HG03571 (cell line): ENCODE results near the gene TRAF3.
A peak's percentile ranks its signal among the peaks of the same experiment; 100 is the strongest.
"Not testable (repeated sequence)": the region's sequence is repeated elsewhere in the genome, so short reads cannot be mapped to it uniquely, and the experiment has no call there.

Source experiments
- ATAC-seq: cut with Tn5 transposase; IDR thresholded peaks from one replicate; pipeline ENCODE4 v1.9.1; 2021; ENCODE audit not compliant: unreplicated experiment

The TRAF3 gene

GRCh38 chr14:102751088-102751487, 26.2 kb upstream of the TRAF3 start:
- no peak for ATAC-seq

DNA sequence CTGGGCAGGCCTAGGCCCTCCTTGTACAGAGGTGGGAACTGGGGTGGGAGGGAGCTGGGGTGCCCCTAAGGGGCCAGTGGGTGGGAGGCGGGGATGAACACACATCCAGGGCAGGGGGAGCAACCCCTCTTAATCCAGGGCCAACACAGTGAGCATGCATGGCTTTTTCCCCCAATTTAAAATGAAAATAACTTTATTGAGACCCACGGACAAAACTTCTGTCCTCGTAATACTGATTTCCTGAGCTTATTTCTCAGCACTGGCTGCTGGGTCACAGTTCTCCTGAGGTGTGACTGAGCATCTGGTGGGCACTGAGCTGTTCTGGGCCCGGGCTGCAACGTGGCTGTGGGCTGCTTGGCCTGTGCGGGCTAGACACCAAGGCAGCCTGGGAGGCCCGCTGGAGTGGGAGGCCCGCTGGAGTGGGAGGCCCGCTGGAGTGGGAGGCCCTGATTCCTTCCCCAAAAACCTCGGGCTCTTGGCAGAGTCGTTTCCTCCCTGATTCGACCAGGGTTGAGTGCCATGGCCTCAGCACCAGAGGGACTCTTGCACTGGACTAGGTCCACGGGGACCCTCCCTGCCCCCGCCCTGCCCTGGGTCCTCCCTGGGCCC, 24.9 kb upstream of the TRAF3 start:
- no peak for ATAC-seq

DNA sequence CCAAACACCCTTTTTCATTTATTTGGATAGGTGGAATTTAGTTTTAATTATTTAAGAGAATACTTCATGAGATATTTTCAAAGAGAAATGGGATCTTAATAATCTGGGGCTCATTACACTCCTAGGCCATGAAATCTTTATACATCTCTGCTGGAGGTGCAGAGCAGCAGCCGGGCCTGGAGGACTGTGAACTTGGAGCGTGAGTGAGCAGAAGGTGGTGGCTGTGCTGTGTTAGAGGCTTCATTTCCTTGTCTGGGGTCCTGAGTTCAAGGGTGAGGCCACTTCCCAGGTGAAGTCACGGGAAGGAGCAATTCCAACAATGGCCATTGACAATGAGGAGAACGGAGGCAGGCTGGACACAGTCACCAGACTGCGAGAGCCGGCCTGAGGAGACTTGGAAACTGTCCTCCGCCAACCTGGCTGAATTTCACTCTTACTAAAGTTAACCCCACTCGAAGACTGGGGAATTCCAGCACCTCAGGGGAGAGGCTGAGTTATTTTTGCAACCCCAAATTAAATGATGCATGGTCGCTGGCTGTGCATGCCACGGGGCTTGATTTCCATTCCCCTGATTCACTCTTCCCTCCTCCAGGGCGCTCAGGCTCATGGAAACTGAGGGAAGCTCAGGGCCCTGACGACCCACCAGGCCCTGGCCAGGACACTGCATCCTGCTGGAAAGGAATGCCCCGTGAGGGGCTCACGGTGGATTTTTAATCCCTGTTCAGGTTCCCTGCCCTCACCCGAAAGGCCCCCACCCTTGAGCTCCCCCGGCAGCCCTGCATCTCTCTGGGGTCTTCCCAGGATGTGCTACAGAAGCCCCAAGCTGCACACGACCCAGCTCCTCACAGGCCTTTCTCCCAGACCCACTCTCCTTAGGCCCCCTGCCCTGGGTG, 22.6 kb upstream of the TRAF3 start:
- no peak for ATAC-seq

GRCh38 chr14:102757646-102758045, 19.6 kb upstream of the TRAF3 start:
- ATAC-seq, result no peak

DNA sequence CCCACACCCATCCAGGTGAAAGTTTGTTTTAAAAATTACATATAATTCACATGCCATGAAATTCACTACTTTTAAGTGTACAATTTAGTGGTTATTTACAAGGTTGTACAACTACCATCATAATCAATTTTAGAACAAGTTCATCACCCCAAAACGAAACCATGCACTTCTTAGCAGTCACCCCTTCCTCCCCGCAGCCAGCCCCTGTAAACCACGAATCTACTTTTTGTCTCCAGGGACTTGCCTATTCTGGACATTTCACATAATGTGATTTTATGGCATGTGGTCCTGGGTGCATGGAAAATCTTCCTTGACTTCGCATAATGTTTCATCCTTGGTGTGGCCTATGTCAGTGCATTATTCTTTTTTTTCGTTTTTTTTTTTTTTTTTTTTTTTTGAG, 19.2 kb upstream of the TRAF3 start:
- no peak for ATAC-seq

DNA sequence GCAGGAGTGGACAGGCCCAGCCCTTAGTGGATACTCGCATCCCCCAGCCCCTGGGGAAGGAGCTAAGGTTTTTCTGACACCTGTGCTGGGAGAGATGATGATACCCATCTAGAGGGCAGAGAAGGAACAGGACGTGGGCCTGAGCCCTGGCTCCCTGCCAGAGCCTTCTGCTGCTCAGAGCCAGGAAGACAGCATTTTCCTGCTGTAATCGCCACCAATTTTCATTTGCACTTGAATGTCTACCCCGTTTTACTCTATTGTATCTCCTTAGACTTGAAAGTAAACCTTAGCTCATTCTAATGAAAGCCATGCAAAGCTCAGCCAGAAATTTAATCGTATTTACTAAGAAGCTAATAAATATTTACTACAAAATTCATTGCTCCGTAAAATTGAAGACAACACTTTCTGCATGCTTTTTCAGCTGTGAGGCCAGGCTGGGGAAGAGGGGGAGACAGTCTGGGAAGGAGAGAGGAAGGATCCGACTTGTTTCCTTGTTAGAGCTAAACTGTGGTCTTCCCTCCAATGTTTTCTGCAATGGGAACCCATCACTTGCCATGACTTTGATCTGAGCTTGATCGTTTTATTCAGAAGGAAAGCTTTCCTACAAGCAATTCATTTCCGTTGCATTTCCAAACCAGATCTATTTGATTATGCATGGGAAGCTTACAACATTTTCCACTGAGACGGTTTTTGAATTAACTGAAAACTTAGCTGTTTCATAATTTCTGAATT, 17.6 kb upstream of the TRAF3 start:
- no peak for ATAC-seq

GRCh38 chr14:102760496-102761193, 16.6 kb upstream of the TRAF3 start:
- no peak for ATAC-seq

GRCh38 chr14:102761206-102761605, 16.0 kb upstream of the TRAF3 start:
- no peak for ATAC-seq

DNA sequence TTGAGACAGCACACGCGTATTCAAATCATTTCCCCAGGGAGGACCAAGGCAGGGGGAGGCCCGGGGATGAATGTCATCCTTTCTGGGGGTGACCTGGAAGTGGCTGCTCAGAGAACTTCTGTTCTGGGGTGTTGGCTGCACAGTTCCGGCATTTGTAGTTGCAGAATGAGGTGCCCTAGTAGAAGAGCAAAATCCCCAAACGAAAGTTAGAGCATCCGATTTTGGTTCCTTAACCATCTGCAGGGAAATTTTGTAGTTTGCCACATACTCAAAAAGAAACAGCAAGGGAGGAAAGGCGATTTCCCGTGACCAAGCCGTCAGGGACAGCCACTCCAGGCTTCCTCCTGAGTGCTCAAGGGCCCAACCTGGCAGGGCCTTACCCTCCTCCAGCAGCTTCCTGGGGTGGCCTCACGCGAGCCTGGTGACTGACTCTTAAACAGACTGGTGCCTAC, 13.0 kb upstream of the TRAF3 start:
- ATAC-seq, result peak; percentile 59

DNA sequence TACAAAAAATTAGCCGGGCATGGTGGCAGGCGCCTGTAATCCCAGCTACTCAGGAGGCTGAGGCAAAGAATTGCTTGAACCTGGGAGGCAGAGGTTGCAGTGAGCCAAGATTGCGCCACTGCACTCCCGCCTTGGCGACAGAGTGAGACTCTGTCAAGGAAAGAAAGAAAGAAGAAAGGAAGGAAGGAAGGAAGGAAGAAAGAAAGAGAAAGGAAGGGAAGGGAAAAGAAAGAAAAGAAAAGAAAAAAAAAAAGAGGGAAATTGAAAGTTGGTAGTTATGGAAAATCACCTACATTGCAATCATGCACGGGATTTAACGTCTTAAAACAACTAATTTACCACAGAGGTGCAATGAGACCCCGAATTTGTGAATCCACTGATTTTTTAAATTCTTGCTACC, 11.5 kb upstream of the TRAF3 start:
- ATAC-seq, result not testable (repeated sequence)

GRCh38 chr14:102768223-102769048, 8.8 kb upstream of the TRAF3 start:
- peak; percentile 61 for ATAC-seq

- no peak for ATAC-seq
These were observed 8.3 kb upstream of the TRAF3 start for GRCh38 chr14:102769049-102769327.

DNA sequence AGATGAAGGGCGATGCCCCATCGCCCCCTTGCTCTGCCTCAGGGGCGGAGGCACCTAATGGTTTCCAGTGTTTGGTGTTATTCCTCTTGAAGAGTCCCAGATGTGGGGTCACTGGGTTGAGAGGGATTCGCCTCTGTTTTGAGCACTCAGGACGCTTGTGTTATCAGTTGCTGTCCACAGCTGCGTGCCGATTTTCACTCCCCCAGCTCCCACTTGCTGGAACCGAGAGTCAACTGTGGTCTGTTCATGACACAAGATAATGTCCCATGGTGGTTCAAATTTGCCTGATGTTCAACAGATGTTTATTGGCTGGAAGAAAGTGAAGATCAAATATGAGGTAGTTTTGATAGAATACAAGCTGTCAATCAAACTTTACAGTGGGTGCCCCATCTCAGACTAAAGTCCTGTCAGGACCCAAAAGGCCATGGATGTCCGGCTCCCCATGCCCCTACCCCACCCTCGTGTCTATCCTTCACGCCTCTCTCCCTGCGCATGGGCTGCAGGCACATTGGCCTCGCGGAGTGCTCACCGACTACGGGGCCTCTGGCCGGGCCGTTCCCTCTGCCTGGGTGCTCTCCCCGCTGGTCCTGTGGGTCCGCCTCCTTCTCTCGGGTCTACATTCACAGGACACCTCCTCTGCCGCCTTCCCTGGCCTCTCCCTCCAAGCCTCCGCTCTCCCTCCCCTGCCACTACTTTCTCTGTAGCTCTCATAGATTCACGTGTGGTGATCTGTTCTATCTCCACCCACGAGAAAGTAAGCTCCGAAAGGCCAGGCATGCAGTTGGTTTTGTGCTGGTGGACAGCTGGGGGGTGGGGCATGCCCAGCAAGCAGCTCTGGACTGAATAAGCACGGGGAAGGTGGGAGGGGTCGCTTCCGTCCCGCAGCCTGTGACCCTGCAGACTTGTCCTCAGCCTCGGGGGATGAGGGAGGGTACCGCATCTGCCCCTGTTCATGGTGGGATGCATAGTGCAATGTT, 6.8 kb upstream of the TRAF3 start:
- no peak for ATAC-seq

DNA sequence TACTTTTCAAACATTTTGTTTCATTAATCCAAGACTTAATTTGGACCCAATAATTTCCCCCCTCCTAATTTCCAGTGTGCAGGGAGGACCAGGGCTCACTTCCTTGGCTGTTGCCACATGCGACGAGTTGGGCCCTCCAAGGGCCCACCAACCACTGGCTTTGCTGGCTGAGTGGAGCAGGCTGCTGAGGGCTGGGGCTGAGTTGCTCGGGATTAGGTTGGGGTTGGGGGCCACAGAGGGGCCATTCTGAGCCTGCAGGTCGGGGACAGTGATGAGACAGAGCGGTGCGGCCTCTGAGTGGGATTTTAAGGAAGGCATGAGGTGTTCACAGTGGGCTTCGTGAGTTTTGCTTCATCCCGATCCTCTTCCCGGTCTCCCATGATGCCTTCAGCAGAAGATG, 6.1 kb upstream of the TRAF3 start:
- ATAC-seq, result no peak

DNA sequence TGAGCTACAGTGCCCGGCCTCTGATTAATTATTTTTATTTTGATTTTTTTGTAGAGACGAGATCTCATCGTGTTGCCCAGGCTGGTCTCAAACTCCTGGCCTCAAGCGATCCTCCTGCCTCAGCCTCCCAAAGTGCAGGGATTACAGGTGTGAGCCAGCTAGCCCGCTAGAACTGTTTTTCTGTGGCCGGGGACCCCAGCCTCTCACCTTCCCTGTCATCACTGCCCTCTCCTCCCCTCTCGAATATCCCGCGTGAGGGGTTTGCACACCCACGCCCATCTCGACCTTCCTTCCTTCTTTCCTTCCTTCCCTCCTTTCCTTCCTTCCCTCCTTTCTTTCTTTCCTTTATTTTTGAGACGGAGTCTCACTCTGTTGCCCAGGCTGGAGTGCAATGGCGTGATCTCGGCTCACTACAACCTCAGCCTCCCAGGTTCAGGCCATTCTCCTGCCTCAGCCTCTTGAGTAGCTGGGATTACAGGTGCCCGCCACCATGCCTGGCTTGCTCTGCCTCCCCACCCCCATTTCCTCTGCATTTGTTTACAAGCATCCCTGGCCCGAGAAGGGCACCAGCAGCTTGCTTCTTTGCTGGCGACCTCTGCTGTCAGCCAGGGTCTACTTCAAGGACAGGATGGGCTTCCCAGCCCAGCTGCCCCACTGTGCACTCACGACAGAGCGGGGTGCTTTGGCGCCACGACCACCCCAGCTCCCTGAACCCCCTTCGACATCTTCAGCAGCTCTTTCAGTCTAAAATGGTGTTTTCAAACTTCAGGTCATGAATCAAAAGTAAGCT, 4.3 kb upstream of the TRAF3 start:
- no peak for ATAC-seq

DNA sequence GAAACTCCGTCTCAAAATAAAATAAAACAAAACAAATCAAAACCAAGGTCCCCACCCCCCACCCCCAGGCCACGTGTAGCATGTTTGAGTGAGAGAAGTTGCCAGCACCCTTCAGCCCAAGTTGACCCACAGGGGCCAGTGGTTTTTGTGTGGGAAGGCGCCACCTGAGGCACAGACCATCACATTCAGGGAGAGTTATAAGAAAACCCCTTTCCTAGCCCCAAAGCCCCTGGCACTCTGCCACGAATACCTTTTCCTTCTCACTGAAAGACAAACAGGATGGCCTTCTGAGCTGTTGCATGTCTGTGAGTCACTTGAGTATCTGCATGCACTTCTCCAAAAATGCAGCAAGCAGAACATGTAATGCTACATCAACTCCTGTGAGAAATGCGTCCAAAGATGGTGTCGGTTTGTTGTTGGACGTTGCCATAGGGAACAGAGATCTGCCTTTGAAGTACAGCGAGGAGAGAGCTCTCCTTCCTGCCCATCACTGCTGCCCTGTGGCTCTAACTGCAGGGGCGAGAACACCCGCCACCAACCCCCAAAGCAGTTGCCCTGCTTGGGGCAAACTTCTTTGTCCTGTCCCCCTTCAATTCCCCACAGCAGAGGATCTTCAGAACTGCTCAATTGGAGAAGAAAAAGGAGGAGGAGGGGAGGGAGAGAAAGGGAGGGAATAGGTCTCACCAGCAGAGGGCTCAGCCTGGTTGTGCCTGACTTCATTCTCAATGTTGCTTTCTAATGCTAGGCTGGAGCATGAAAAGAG, 2.7 kb upstream of the TRAF3 start:
- ATAC-seq, result peak; percentile 28

GRCh38 chr14:102775855-102776760, 1.1 kb upstream of the TRAF3 start:
- ATAC-seq, result no peak
